ENCODE results near the gene SPDYC.
"Not testable (repeated sequence)": the region's sequence is repeated elsewhere in the genome, so short reads cannot be mapped to it uniquely, and the experiment has no call there.

Gene SPDYC

DNA sequence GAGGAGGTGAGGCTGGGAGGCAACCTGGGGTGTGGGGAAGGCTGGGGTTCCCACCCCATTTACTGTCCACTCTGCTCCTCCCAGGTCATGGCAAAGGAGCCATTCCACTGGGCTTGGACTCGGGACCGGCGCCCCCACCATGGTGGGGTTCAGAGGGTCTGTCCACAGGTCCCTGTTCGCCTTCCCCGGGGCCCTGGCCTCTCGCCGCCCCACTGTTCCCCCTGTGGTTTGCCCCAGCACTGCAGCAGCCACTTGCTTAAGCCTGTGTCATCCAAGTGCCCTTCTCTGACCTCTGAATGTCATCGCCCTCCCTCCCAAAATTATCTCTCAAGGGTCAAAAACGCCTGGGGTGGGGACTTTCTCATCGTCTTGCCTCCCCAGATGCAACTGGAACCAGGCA, 2.6 kb downstream of the SPDYC start:
- no peaks in the 10 kb centered on the region for H3K79me2 ChIP-seq (ENCODE audit: insufficient read depth, low read depth)
- TF ChIP-seq, protein P1, sequence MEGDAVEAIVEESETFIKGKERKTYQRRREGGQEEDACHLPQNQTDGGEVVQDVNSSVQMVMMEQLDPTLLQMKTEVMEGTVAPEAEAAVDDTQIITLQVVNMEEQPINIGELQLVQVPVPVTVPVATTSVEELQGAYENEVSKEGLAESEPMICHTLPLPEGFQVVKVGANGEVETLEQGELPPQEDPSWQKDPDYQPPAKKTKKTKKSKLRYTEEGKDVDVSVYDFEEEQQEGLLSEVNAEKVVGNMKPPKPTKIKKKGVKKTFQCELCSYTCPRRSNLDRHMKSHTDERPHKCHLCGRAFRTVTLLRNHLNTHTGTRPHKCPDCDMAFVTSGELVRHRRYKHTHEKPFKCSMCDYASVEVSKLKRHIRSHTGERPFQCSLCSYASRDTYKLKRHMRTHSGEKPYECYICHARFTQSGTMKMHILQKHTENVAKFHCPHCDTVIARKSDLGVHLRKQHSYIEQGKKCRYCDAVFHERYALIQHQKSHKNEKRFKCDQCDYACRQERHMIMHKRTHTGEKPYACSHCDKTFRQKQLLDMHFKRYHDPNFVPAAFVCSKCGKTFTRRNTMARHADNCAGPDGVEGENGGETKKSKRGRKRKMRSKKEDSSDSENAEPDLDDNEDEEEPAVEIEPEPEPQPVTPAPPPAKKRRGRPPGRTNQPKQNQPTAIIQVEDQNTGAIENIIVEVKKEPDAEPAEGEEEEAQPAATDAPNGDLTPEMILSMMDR (conservative IDR thresholded peaks at IDR 0.05; ENCODE audit: low read depth, low read length), result no peak
- H3K27ac ChIP-seq, result no peak overlapping the region
- H3K36me3 ChIP-seq (ENCODE audit: insufficient read depth), result no peaks in the 10 kb centered on the region
- no peak overlapping the region for H3K9ac ChIP-seq
- no peaks in the 10 kb centered on the region for H4K20me1 ChIP-seq (ENCODE audit: insufficient read depth)
- no peaks in the 10 kb centered on the region for H3K4me1 ChIP-seq (ENCODE audit: low read depth, poor library complexity, severe bottlenecking)
- no peaks in the 10 kb centered on the region for H3K27me3 ChIP-seq (ENCODE audit: insufficient read depth, low read depth)
- H2AFZ ChIP-seq (ENCODE audit: low read depth), result no peak overlapping the region
- no peak overlapping the region for H3K4me3 ChIP-seq (IDR thresholded peaks at IDR 0.05; ENCODE audit: insufficient read depth, low read depth, low read length)
- no peak overlapping the region for H3K4me2 ChIP-seq

DNA sequence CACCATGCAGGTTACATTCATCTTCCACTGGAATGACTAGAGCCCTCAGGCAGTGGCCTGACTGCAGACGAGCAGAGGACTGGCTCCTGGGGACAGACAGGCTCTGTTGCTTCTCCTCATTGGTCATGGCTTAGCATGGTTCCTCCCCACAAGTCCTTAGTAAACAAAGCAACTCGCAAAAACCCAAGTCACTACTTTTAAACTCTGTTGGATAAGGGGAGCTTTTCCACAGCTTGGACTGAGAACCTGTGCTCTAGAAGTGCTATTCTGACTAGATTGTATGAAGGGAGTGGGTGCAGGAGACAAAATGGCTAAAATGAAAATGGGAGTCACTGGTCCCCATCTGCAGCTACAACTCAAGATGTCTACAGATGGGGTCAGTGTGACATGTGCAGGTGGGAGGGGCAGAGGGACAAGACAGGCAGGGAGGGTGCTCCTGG, 4.6 kb downstream of the SPDYC start:
- H3K27ac ChIP-seq; H2AFZ ChIP-seq (ENCODE audit: low read depth); H4K20me1 ChIP-seq (ENCODE audit: insufficient read depth); H3K27me3 ChIP-seq (ENCODE audit: insufficient read depth, low read depth); H3K4me3 ChIP-seq (IDR thresholded peaks at IDR 0.05; ENCODE audit: insufficient read depth, low read depth, low read length); H3K36me3 ChIP-seq (ENCODE audit: insufficient read depth); H3K4me1 ChIP-seq (ENCODE audit: low read depth, poor library complexity, severe bottlenecking); H3K9ac ChIP-seq; H3K79me2 ChIP-seq (ENCODE audit: insufficient read depth, low read depth); H3K4me2 ChIP-seq: not testable (repeated sequence)

DNA sequence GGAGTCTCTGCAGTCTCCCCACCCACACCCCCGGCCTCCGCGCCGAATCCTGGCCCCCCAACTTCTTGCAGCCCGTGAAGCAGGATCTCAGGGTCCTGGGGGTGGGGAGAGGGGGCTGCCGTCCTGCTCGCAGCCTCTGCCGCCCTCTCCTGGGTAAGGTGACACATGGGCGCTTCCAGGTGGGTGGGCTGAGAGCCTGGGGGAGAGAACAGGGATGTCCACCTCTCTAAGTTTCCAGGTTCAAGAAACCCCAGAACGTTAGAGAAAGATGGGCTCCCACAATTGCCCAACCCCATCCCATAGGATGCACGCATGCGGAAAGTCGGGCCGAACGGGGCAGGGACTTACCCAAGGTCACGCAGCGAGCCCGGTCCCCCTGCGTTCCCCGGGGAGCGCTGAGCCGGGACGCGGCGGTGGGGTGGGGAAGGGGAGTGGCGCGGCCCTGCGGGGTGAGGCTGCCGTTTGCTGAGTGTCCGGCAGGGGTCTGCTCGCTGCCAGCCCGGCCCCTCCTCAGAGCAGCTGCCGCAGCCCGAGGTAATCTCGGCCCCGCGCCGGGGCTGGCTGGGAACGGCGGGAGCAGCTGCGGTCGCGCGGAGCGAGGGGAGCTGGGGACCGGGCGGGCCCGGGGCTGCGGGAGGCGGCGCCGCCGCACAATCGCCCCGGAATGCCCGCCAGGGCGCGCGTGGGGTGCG, 11.0 kb downstream of the SPDYC start:
- Histone ChIP-seq H3K36me3 (ENCODE audit: insufficient read depth) (no peaks in the 10 kb centered on the region), H2AFZ (ENCODE audit: low read depth) (peak overlapping the region; percentile 93), H3K9ac (peak overlapping the region; percentile 59), H3K27ac (peak overlapping the region; percentile 39; the same call in 1 of the 2 replicates), H3K4me2 (peak overlapping the region; percentile 87), H3K27me3 (ENCODE audit: insufficient read depth, low read depth) (no peaks in the 10 kb centered on the region), H4K20me1 (ENCODE audit: insufficient read depth) (no peaks in the 10 kb centered on the region), H3K79me2 (ENCODE audit: insufficient read depth, low read depth) (0 out of 2 replicates have a peak, but pooled peaks cover 5% of the 10 kb centered on the region), H3K4me1 (ENCODE audit: low read depth, poor library complexity, severe bottlenecking) (peaks cover 16% of the 10 kb centered on the region), H3K4me3 (IDR thresholded peaks at IDR 0.05; ENCODE audit: insufficient read depth, low read depth, low read length) (no peak overlapping the region)
- TF ChIP-seq, protein P1 (conservative IDR thresholded peaks at IDR 0.05; ENCODE audit: low read depth, low read length), result peak; percentile 59

DNA sequence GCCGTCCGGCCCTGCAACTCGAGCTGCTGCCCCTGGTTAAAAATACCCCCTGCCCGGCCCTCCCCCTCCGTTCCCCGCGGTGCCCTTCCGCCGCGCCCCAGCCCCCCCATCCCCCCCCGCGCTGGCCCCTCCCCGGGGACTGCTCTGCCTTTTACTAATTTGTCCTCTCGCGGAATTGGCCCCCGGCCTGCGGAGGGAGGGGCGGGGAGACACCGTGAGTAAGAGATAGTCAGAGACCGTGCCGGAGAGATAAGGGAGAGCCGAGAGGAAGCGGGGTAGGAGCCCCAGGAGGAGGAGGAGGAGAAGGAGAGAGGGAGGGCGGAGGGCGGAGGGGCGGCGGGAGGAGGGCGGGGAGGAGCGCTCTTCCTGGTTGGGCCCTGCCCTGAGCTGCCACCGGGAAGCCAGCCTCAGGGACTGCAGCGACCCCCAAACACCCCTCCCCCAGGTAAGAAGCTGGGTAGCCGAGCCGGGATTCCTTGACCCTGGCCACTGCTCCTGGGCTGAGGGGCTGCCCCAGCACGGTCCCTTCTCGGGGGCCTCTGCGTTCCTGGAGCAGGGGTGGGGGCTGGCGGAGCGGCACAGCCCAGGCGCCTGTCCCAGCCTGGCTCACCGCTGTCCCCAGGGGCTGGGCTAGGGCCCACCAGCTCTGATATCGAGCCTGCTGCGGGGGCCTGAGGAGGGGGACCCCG, 11.7 kb downstream of the SPDYC start, which contains the start of gene CAPN1:
CAPN1 (plus strand) TSS at position 360 of the 689 bp plus-strand sequence. CDS start 774 bp downstream, outside the sequence.
- no peak within 1 kb of the TSS for H3K4me3 ChIP-seq (IDR thresholded peaks at IDR 0.05; ENCODE audit: insufficient read depth, low read depth, low read length)
- peak within 1 kb of the TSS; percentile 73 for H3K9ac ChIP-seq
- no peaks in the 10 kb centered on the region for H3K27me3 ChIP-seq (ENCODE audit: insufficient read depth, low read depth)
- 0 out of 2 replicates have a peak, but pooled peaks cover 5% of the 10 kb centered on the region for H3K79me2 ChIP-seq (ENCODE audit: insufficient read depth, low read depth)
- H3K27ac ChIP-seq, result peak within 1 kb of the TSS; percentile 39
- no peaks in the 10 kb centered on the region for H3K36me3 ChIP-seq (ENCODE audit: insufficient read depth)
- TF ChIP-seq, protein P1 (conservative IDR thresholded peaks at IDR 0.05; ENCODE audit: low read depth, low read length), result no peak
- peak within 1 kb of the TSS; percentile 87 for H3K4me2 ChIP-seq
- no peaks in the 10 kb centered on the region for H4K20me1 ChIP-seq (ENCODE audit: insufficient read depth)
- peak within 1 kb of the TSS; percentile 93 for H2AFZ ChIP-seq (ENCODE audit: low read depth)
- peaks cover 16% of the 10 kb centered on the region for H3K4me1 ChIP-seq (ENCODE audit: low read depth, poor library complexity, severe bottlenecking)
